NCI-H2081 treated with DMSO at 0.1 percent for 48 hours (cell line): ENCODE data around the gene CASQ2.

Experiments
- DNase-seq: peaks from one replicate; lab custom pipeline; 2025; lab: John Stamatoyannopoulos, UW

The CASQ2 gene

DNA sequence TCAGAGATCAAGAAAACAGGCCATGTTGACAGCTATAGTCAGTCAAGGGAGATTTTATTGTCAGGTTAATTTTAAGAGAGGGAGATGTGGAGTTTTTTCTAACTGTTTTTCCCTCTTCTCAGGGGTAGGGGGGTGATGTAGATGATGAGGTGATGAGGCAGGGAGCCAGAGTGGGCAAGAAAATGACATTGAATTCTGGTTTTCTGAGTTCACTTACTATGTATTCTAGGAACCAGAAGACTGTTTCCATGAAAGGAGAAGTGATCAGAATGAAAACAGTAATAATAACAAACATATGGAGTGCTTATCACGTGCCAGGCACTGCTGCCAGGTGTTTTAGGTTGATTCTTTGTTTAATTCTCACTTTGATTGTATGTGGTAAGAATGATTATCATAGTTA lies 40.2 kb downstream of the CASQ2 start:
- no peak for DNase-seq

DNA sequence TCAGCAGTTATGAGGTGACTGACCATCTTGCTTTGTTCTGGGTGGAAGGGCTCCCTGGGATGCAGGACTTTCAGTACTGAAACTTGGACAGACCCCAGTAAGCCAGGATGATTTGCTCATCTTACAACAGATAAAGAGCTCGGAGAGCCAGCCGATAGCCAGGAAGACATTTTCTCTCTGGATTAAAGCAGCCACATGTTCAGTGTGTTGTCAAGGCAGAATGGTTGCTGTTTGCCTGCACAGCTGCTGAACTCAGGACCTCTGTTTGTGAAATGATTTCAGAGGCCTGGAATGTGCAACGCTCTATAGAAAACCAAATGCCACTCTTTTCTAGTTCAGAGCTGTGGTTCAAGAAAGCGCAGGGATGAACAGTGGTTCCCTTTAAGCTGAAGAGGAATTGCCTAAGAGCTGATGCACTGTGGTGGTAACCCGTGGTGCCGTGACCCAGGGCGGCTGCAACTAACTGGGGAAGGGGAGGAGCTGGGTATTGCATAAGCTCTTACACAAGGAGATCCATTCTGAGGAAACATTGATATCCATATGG lies 40.7 kb downstream of the CASQ2 start:
- no peak for DNase-seq

- DNase-seq: no peak
Observed at GRCh38 chr1:115726570-115726969, 41.9 kb downstream of the CASQ2 start.

DNA sequence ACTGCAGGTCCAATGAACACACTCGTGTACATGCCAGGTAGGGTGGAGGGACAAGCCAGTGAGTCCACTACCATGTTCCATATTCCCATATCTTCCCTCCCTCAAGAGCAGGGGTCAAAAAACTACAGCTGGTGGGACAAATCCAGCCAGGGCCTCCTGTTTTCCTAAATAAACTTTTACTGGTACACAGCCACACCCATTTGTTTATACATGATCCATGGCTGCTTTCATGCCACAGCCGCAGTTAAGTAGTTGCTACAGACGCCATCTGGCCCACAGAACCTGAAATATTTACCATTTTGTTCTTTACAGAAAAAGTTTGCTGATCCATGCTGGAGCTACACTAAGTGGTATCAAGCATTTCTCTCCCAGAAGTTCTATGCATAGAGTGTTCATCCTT lies 42.4 kb downstream of the CASQ2 start:
- DNase-seq: no peak

- no peak for DNase-seq
Observed at GRCh38 chr1:115725600-115725999, 42.9 kb downstream of the CASQ2 start.

GRCh38 chr1:115723756-115724155 lies 44.8 kb downstream of the CASQ2 start:
- DNase-seq: no peak

DNA sequence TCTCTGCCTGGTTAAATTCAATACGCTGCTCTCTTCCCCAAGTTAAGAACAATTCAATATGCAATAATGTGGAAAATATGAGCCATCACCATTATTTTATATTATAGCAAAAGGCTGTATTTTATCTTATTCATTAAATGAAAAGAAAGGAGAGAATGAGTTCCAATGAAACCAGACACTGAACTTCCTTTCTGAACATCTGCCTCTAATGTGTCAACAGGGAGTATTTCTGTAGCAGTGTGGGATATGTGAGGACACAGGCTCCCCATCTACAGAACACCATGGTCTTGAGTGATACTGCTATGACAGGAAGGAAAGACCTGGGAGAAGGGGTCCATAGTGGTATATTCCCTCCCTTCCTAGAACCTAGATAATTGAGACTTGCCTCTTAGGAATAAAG lies 46.3 kb downstream of the CASQ2 start:
- DNase-seq: no peak

DNA sequence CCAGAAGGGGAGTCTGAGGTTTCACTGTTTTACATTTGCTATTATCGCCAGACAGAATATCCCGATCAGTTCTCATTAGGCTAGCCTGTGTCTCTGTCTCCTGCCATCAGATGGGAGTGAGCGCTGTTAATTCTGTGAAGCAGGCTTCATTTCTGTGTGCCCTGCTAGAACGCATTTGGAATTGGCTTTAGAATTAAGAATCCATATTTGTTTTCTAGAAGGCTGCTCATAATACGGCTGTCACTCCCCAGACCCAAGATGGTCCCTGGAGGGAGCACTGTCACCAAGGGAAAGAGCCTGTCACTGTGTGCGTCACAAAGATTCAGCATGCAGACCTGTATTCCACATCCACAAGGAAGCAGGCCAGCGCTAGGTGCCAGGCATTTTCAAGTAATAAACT lies 49.2 kb downstream of the CASQ2 start:
- no peak for DNase-seq

DNA sequence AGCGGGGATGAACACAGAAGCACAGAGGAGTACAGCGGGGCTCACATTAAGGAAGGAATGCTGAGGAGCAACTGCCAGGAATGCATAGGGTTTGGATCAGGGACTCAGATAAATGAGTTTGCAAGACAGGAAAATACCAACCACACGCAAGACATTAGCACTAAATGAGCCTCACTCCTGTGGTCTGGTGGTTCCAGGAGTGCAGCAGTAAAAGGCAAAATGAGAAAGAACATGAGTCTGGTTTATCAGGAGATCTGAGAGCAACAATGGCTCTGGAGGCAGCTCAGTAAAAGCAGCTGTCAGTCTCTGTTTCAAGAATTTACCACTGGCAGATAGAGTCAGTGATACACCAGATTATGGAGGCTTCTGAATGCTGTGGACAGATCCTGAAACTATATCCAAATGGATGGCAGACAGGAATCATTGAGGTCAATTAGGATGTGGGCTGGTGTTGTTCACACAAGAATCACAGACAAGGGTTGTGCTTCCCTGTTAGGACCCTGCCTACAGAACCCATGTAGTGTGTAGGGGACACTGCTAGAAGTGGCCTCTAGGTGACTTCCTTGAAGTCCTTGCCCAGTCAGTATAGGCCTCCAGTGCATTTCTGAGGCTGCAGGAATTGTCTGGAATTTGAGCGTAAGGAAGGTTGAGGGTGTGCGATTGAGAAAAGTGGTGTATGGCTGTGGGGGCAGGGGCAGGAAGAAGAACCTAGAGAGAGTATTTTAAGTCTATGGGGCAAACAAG lies 50.3 kb downstream of the CASQ2 start:
- DNase-seq: no peak

GRCh38 chr1:115717541-115717940 lies 51.0 kb downstream of the CASQ2 start:
- DNase-seq: no peak

GRCh38 chr1:115714572-115715141 lies 53.9 kb downstream of the CASQ2 start:
- DNase-seq: no peak

- no peak for DNase-seq
Observed at GRCh38 chr1:115713906-115714305, 54.6 kb downstream of the CASQ2 start.

GRCh38 chr1:115712911-115713609 lies 55.5 kb downstream of the CASQ2 start:
- DNase-seq: no peak

- DNase-seq: no peak
Observed at GRCh38 chr1:115710859-115711624, 57.5 kb downstream of the CASQ2 start.

DNA sequence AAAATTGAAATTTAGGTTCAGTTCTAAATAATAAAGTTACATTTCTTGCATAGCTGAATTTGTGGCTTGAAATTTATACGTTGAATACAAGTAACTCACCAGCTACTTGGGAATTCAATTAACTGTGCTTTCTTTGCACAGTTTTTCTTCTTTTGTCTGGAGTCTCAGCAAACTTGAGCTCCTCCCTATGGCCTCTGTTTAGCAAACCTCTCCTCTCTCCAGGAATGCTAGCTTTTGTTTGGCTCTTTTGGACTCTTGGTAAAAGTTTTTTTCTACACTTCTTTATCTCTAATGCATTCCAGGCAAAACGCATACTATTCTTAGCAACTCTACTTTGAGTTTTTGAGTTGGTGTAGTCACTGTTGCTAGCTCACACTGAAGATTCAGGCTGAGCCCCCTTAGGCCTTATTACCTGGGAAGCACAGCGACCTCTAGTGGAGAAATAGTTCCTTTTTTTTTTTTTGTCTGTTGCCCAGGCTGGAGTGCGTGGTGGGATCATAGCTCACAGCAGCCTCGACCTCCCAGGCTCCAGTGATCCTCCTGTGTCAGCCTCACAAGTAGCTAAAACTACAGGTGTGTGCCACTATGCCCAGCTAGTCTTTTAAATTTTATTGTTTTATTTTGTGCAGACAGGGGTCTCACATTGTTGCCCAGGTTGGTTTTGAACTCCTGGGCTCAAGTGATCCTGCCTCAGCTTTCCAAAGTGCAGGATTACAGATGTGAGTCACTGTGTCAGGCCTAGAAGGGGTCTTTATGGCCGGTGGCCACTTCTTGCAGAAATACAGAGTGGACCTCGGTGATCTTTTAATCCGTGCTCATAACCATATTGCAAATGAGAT lies 61.7 kb downstream of the CASQ2 start:
- DNase-seq: no peak

GRCh38 chr1:115705963-115706362 lies 62.6 kb downstream of the CASQ2 start:
- no peak for DNase-seq

- no peak for DNase-seq
Observed at GRCh38 chr1:115705085-115705951, 63.2 kb downstream of the CASQ2 start.

DNA sequence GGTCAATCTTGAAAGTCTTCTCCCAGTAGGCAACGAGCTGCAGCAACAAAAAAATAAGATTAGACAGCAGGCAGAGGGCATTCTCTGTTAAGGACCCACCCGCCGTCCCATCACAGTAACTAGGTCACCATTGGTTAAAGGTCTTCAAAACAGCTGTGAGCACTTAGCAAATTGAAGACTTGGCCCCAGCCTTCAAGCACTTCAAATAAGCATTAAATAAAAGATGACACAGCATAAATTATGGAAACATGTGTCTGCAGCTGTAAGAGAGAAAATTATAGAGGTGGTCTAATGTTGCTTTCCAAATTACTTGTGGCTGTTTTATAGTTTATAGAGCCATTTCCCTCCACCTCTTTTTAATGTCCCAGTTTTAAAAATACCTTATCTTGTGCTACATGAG lies 65.6 kb downstream of the CASQ2 start:
- DNase-seq: no peak

GRCh38 chr1:115701090-115701489 lies 67.4 kb downstream of the CASQ2 start:
- DNase-seq: no peak

GRCh38 chr1:115697619-115698018 lies 70.9 kb downstream of the CASQ2 start:
- no peak for DNase-seq
